Measurements from ENCODE around the gene TCF7L2. TPM values are rescaled to one million over a fixed set of nuclear protein-coding genes. Genes with fewer than 3 reads are reported as not detected.

TCF7L2 gene
- polyA plus RNA-seq, 3 donors: 5.4 to 21.3 (median 20.0) TPM

DNA sequence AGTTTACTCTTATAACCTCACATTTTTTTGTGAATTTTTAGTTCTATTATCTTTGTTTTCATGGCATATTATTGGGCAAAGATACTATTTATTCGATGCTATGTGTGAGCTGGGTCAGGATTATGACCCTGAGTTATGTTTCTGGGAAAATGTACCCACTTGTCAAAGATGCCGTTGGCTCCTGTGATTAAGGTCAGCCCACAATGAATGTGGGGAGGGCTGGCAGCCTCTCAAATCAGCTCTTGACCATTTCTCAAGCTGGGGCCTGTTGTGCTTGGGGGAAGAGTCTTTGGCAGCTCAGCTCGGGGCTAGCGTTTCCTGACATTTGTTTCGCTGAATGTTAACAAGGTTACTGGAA lies 97.5 kb downstream of the TCF7L2 start:
- H3K27ac ChIP-seq (ENCODE audit: low read depth, low read length): no peak overlapping the region
- 42 to 56% (median 48%) methylated on average over 5 of the region's 5 CpGs for WGBS, 3 donors

GRCh38 chr10:113047963-113048781 lies 98.1 kb downstream of the TCF7L2 start:
- no peak overlapping the region for H3K27ac ChIP-seq (ENCODE audit: low read depth, low read length)
- WGBS, 3 donors: 85 to 89% (median 87%) methylated on average over 13 of the region's 13 CpGs

DNA sequence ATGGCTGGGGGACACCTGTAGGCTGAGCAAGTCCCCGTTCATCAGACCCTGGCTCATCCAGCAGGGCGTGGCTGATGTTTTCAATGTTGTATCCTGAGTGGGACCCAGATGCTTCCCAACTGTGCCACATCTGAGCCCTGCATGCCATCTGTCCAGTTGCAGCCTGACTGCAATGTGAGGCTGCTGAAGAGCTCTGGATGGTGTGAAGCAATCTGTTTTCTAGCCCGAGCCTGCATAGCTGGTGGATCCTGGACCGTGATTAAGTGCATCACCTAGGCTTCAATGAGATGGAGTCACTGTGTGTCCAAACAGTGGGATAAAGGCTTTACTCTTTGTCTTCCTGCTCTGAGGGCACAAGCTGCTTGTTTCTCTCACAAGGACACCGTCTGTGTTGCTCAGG lies 99.8 kb downstream of the TCF7L2 start:
- no peak overlapping the region for H3K27ac ChIP-seq (ENCODE audit: low read depth, low read length)

DNA sequence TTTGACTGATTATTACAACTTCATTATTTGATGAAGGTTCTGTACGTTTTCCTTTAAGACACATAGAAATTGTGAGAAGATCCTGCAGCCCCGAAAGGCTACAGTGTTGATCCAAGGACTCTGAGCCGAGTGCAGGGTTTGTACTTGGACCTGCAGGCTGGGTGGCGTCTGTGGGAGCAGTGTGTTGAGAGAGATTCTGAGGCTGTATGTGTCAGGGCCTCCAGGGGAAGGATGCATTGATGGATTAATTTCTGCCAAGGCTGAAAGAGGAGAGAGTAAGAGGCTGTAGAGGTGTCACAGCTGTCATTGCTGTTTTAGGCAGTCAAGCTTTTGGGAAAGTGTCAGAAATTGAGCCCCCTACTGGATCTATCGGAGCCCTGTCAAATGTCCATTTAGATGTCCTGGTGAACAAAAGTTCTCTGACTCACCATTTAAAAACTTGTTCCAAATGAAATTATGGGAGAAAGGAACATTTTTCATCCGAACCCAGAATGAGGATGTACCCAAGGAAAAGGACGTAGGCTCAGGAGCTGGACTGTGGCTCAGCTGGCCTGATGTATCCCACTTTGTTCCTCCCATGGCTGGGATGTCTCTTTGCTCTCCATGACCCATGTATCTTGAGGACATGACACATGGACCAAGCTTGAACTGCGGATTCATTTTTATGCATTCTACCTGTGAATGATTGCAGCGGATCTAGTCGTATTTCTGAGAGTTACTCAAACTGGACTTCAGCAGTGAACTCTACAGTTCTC lies 102.2 kb downstream of the TCF7L2 start:
- 74 to 82% (median 76%) methylated on average over 10 of the region's 10 CpGs for WGBS, 3 donors
- H3K27ac ChIP-seq (ENCODE audit: low read depth, low read length): no peak overlapping the region

More for the DNA sequence above, 99.8 kb downstream of the TCF7L2 start:
- 87 to 93% (median 90%) methylated on average over 5 of the region's 5 CpGs for WGBS, 3 donors

DNA sequence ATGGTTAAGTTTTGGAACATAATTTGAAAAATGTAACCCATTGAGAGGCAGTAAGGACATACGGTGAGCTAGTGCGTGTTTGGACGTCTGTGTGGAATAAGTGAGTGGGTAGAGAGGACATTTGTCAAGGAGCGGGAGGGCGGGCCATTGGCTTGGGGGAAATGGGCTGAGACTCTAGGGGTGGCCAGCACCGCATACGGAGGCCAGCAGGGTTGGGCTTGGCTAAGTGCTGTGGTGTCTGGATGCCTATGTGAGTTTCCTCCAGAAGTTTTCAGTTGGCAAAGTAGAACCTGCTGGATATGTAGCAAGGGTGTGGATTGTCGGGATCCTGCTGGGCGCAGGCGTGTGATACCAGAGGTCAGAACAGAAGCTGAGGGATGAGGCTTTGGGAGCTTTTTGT lies 103.0 kb downstream of the TCF7L2 start:
- no peak overlapping the region for H3K27ac ChIP-seq (ENCODE audit: low read depth, low read length)
- 68 to 78% (median 70%) methylated on average over 10 of the region's 10 CpGs for whole genome bisulfite sequencing, 3 donors

DNA sequence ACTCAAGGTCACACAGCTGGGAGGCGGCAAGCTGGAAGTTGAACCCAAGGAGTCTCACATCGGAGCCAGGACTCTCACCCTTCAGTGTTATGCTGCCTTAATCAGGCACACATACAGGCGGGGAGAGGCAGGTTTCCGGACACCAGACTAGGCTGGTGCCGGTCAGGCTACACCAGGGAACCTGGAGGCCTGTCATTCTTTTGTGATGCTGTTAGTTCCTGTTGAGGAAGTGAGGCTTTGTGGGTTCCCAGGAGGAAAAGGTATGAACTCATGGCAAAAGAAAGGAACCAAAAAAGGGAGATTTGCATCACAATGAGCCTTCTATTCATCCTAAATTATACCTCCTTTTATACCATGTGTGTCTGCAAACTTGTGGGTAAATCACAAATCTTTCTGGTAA lies 103.8 kb downstream of the TCF7L2 start:
- WGBS, 3 donors: 72 to 80% (median 74%) methylated on average over 5 of the region's 5 CpGs

DNA sequence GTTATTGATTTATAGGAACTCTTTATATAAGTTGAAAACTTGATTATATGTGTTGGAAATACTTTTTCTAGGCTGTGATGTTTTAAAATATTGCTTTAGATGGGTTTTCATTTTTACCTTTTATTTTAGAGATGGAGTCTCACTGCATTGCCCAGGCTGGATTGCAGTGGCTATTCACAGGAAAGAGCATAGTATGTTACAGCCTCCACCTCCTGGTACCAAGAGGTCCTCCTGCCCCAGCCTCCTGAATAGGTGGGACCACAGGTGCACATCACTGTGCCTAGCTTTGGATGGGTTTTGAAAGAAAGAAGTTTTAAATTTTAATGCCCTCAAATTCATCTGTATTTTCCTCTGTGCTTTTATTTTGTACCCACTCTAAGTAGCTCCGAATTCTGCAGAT lies 105.4 kb downstream of the TCF7L2 start:
- H3K27ac ChIP-seq (ENCODE audit: low read depth, low read length): no peak overlapping the region
- 93 to 95% (median 95%) methylated on average over 1 of the region's 1 CpG for WGBS, 3 donors

More for the DNA sequence above, 103.8 kb downstream of the TCF7L2 start:
- no peak overlapping the region for H3K27ac ChIP-seq (ENCODE audit: low read depth, low read length)

GRCh38 chr10:113056030-113056429 lies 106.0 kb downstream of the TCF7L2 start:
- 66 to 90% (median 78%) methylated on average over 5 of the region's 5 CpGs for WGBS, 3 donors
- H3K27ac ChIP-seq (ENCODE audit: low read depth, low read length): no peak overlapping the region

GRCh38 chr10:113056441-113057021 lies 106.5 kb downstream of the TCF7L2 start:
- no peak overlapping the region for H3K27ac ChIP-seq (ENCODE audit: low read depth, low read length)
- WGBS, 3 donors: 44 to 76% (median 57%) methylated on average over 10 of the region's 10 CpGs

- no peak overlapping the region for H3K27ac ChIP-seq (ENCODE audit: low read depth, low read length)
- 60 to 82% (median 70%) methylated on average over 6 of the region's 6 CpGs for WGBS, 3 donors
These were observed 108.0 kb downstream of the TCF7L2 start for GRCh38 chr10:113057948-113058522.

DNA sequence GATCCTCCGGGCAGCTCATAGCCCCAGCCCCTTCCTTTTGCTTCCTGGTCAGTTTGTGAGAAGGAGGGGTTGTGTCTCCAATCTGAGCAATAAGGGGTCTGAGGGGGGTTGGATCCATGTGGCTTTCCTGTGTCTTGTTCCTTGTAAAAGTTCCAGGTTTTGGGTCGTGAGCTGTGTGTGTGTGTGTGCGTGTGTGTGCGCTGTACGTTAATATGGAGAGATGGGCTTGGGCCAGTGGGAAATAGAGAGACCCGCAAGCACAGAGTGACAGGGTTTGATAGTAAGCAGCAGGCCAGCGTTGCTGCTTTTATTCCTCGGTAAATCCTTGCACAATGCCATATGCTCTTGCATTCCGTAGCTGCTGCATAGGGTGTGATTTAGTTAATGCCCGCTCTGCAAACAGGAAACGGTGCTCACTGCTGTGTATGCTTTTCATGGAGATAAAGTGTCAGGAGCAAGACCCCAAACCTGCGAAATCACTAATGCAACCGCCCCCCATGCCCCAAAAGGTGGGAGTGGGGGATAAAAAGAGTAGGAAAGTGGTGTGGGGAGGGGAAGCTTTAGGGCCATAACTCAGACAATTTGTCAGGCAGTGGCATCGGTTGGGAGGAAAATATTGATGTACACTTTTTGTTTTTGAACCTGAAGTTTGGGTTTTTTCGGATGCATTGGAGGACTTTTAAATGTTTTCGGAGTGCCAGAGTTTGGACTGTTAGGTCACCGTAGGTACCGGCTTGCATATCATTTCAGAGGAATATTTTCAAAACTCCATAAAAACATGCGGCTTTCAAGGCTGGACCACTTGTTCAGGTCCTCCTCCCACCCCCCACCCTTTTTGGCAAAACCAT lies 108.7 kb downstream of the TCF7L2 start:
- H3K27ac ChIP-seq (ENCODE audit: low read depth, low read length): no peak overlapping the region
- 39 to 48% (median 43%) methylated on average over 19 of the region's 19 CpGs for WGBS, 3 donors

DNA sequence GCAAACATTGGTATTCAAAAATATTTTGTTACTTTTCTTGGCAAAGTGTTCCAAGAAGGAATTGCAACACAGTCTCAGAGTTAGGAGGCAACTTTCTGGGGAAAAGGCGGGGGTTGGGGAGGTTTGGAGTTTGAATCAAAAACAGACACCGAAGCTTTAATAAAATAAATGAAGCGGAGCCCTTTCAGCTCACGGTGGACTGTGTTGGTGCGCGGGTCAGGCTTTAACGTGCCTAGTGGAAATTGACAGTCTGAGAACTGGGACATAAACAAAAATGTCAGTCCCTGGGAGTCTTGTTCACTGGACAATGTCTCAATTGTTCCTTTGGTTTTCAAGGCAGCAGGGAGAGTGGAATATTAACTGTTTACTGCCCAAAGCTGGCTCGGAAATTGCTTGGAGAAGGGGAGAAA lies 109.3 kb downstream of the TCF7L2 start:
- WGBS, 3 donors: 33 to 35% (median 34%) methylated on average over 8 of the region's 8 CpGs
- no peak overlapping the region for H3K27ac ChIP-seq (ENCODE audit: low read depth, low read length)

DNA sequence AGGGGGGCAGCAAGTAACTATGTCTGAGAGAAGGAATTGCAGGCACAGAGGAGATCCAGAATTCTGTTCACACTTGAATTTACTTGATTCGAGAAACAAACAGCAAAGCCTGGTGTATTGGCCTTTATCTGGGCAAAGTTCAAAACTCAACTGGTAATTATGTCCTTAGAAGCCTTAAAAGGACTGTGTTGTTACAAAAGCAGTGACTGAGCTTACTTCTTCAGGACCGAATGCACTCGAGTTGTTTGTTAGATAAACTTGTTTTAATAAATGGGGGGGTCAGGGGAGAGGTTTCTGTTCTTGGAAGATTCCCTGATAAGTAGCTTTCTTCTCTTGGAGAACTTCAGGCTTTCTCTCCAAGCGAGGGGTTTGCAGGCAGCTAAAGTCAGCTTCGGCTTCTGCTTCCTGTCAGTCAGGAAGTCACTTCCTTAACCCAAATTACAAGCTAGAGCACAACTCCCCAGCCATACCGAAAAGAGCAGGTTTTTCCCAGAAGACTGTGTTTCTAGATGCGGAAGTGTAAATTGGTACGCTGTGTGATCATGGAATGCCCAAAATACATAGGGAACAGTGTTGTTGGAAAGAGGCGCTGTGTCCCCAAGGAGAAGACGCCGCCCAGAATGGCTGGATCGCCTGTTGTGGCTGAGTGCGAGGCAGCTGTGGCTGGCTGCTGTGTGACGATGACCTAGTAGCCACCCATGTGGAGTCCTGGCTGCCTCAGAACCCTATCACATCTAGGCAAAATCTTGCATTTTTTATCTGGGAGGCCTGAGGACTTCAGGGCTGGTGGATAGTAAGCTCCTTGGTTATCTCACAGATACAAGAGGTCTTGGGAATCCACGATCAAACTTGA lies 110.4 kb downstream of the TCF7L2 start:
- no peak overlapping the region for H3K27ac ChIP-seq (ENCODE audit: low read depth, low read length)
- 20 to 51% (median 22%) methylated on average over 15 of the region's 15 CpGs for WGBS, 3 donors

DNA sequence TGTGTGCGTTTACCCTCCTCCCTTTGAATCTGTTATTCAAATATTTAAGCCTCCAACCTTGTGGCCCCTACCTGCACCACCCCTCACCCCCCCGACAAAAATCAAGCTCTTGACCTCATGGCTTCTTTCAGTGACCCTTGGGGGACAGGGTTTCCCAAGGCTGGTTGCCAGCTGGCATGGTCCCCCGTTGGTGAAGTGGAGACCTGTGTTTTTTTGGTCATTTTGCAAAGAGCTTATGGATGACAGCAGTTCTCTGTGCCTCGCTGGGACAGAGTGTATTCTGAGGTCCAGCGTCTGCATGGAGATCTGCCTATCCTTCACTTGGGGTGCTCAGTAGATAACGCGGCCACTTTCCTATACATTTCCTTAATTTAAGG lies 111.0 kb downstream of the TCF7L2 start:
- 60 to 75% (median 72%) methylated on average over 7 of the region's 7 CpGs for WGBS, 3 donors

GRCh38 chr10:113061557-113061956 lies 111.5 kb downstream of the TCF7L2 start:
- no peak overlapping the region for H3K27ac ChIP-seq (ENCODE audit: low read depth, low read length)
- 70 to 75% (median 74%) methylated on average over 10 of the region's 10 CpGs for WGBS, 3 donors

More for the DNA sequence above, 111.0 kb downstream of the TCF7L2 start:
- no peak overlapping the region for H3K27ac ChIP-seq (ENCODE audit: low read depth, low read length)

- 67 to 82% (median 71%) methylated on average over 14 of the region's 14 CpGs for WGBS, 3 donors
- H3K27ac ChIP-seq (ENCODE audit: low read depth, low read length): no peak overlapping the region
These were observed 113.3 kb downstream of the TCF7L2 start for GRCh38 chr10:113063043-113063967.
